ENCODE data around the gene TSGA10IP. TPM values are rescaled to one million over a fixed set of nuclear protein-coding genes. Genes with fewer than 3 reads are reported as not detected.
"Not testable (repeated sequence)": the region's sequence is repeated elsewhere in the genome, so short reads cannot be mapped to it uniquely, and the experiment has no call there.

The TSGA10IP gene
- total RNA-seq, 1 experiment from 2014 or later: 3.4 TPM

DNA sequence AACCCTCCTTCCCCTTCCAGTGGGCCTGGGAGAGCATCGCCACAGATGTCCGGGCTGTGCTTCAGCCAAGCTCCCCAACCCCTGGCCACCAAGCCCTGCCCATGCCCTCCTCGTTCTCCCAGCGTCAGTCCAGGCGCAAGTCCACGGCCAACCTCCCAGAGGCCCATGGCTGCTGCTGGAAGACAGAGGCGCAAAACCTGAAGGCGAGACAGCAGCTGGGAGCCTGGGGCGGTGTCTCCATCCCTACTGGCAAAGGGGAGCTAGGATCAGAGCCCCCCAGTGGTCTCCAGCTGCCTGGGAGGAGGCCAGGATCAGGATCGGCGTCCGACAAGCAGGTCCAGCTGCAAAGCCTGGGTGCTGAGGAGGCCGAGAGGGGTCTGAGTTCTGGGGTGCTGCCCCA is 1.9 kb downstream of the TSGA10IP start (continued):
- TF ChIP-seq, protein P1, sequence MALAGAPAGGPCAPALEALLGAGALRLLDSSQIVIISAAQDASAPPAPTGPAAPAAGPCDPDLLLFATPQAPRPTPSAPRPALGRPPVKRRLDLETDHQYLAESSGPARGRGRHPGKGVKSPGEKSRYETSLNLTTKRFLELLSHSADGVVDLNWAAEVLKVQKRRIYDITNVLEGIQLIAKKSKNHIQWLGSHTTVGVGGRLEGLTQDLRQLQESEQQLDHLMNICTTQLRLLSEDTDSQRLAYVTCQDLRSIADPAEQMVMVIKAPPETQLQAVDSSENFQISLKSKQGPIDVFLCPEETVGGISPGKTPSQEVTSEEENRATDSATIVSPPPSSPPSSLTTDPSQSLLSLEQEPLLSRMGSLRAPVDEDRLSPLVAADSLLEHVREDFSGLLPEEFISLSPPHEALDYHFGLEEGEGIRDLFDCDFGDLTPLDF (CRISPR knock-in tag; IDR thresholded peaks at IDR 0.05): no peak
- TF ChIP-seq CDX4 (CRISPR knock-in tag; IDR thresholded peaks at IDR 0.05; ENCODE audit: borderline replicate concordance): no peak

DNA sequence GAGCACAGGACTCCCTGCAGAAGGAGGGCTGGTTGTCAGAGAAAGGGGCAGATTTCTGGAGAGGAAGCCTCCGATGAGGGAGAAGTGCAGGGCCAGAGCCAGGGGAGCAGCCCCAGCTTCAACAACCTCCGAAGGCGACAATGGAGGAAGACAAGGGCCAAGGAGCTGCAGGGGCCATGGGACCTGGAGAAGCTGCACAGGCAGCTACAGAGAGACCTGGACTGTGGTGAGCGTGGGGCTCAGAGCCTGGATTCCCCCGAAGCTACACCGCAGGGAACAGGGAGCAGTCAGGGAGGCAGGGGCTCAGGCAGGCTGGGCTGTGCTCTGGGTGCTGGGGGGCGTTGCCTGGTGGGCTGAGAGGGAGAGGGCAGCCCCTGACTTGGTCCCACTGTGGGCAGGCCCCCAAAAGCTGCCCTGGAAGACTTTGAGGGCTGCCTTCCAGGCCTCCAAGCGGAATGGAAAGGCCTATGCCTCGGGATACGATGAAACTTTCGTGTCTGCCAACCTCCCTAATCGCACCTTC is 2.4 kb downstream of the TSGA10IP start:
- CTCF ChIA-PET: interaction anchor here (0.7 to 3.9 kb wide), 7 partner anchors 10 to 168 kb away, joined by 3 to 29 read pairs (median 7); partner anchors contain the start of genes AP5B1 and FIBP
- H3K36me3 Mint-ChIP-seq: no peaks in the 10 kb centered on the region
- TF ChIP-seq ESRRA (CRISPR knock-in tag; IDR thresholded peaks at IDR 0.05; ENCODE audit: borderline replicate concordance) (no peak), TCF7 (CRISPR knock-in tag; IDR thresholded peaks at IDR 0.05; ENCODE audit: low read depth) (no peak), KAT7 (CRISPR knock-in tag; IDR thresholded peaks at IDR 0.05; ENCODE audit: borderline replicate concordance) (no peak), EMX1 (CRISPR knock-in tag; IDR thresholded peaks at IDR 0.05) (no peak), CREB1 (CRISPR knock-in tag; IDR thresholded peaks at IDR 0.05) (no peak), NFYB (CRISPR knock-in tag; conservative IDR thresholded peaks at IDR 0.05; ENCODE audit: low read depth) (no peak)
- H3K4me1 Mint-ChIP-seq: peaks cover 31% of the 10 kb centered on the region
- no peak overlapping the region for H3K4me3 Mint-ChIP-seq
- ATAC-seq (no peak), DNase-seq (ENCODE audit: low spot score) (no peak)
- POLR2A ChIA-PET: interaction anchor here (1.0 kb wide), 1 partner anchor 47 kb away, joined by 3 read pairs; the partner anchor contains the start of gene FOSL1
- H3K9me3 Mint-ChIP-seq: no peaks in the 10 kb centered on the region
- peak overlapping the region; percentile 47 for H3K27ac Mint-ChIP-seq
- no peaks in the 10 kb centered on the region for H3K27me3 Mint-ChIP-seq (ENCODE audit: low read depth)

DNA sequence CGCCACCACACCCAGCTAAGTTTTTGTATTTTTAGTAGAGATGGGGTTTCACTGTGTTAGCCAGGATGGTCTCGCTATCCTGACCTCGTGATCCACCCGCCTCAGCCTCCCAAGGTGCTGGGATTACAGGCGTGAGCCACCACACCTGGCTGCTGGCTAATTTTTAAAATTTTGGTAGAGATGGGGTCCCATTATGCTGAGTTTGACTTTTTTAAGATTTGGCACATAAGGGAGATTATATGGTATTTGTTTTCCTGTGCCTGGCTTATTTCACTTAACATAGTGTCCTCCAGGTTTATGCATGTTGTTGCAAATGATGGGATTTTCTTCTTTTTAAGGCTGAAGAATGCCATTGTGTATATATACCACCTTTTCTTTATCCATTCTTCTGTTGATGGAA is 5.4 kb downstream of the TSGA10IP start:
- CTCF ChIA-PET, H3K4me3 Mint-ChIP-seq: not testable (repeated sequence)

DNA sequence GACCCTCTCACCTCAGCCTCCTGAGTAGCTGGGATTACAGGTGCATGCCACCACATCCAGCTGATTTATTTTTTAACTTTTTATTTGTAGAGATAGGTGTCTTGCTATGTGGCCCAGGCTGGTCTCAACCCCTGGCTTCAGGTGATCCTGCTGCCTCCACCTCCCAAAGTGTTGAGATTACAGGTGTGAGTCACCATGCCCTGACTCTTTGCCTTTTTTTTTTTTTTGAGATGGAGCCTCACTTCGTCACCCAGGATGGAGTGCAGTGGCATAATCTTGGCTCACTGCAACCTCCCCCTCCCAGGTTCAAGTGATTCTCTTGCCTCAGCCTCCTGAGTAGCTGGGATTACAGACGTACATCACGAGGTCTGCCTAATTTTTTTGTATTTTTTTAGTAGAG is 6.4 kb downstream of the TSGA10IP start:
- H3K4me3 Mint-ChIP-seq; H3K36me3 Mint-ChIP-seq; H3K27ac Mint-ChIP-seq; POLR2A ChIA-PET; ATAC-seq; H3K9me3 Mint-ChIP-seq; DNase-seq (ENCODE audit: low spot score); H3K4me1 Mint-ChIP-seq; H3K27me3 Mint-ChIP-seq (ENCODE audit: low read depth): not testable (repeated sequence)
- CTCF ChIA-PET: interaction anchor here (0.9 to 1.7 kb wide), 2 partner anchors 63 to 71 kb away, joined by 3 to 7 read pairs; partner anchors contain the start of gene FIBP

More for the DNA sequence above, 5.4 kb downstream of the TSGA10IP start:
- H3K27ac Mint-ChIP-seq; H3K9me3 Mint-ChIP-seq; H3K27me3 Mint-ChIP-seq (ENCODE audit: low read depth); DNase-seq (ENCODE audit: low spot score); H3K36me3 Mint-ChIP-seq; POLR2A ChIA-PET; ATAC-seq: not testable (repeated sequence)
- H3K4me1 Mint-ChIP-seq: peaks cover 19% of the 10 kb centered on the region

GRCh38 chr11:65952052-65952521 is 6.8 kb downstream of the TSGA10IP start:
- no peaks in the 10 kb centered on the region for H3K36me3 Mint-ChIP-seq
- H3K4me3 Mint-ChIP-seq: no peak overlapping the region
- no peaks in the 10 kb centered on the region for H3K9me3 Mint-ChIP-seq
- no peak for ATAC-seq
- H3K4me1 Mint-ChIP-seq: peaks cover 5% of the 10 kb centered on the region
- CTCF ChIA-PET: interaction anchor here (0.9 to 1.7 kb wide), 3 partner anchors 64 to 70 kb away, joined by 3 to 7 read pairs (median 4); partner anchors contain the start of gene FIBP
- POLR2A ChIA-PET: no interaction called here
- TF ChIP-seq ZNF532 (CRISPR knock-in tag; IDR thresholded peaks at IDR 0.05; ENCODE audit: borderline replicate concordance): no peak
- TF ChIP-seq IRF1 (CRISPR knock-in tag; IDR thresholded peaks at IDR 0.05): no peak
- TF ChIP-seq MYBL2 (CRISPR knock-in tag; IDR thresholded peaks at IDR 0.05): no peak
- TF ChIP-seq USF2 (CRISPR knock-in tag; IDR thresholded peaks at IDR 0.05): no peak
- TF ChIP-seq GABPB1 (CRISPR knock-in tag; IDR thresholded peaks at IDR 0.05): peak; percentile 51; the same call in 1 of the 2 replicates
- no peak for TF ChIP-seq CREM (CRISPR knock-in tag; IDR thresholded peaks at IDR 0.05)
- TF ChIP-seq ZBTB43 (CRISPR knock-in tag; IDR thresholded peaks at IDR 0.05): no peak
- no peak overlapping the region for H3K27ac Mint-ChIP-seq
- DNase-seq (ENCODE audit: low spot score): no peak
- H3K27me3 Mint-ChIP-seq (ENCODE audit: low read depth): no peaks in the 10 kb centered on the region
